KG1 (cell line): ENCODE measurements around the gene LIM2.

ENCODE experiments used
- DNase-seq: peaks from one replicate; lab custom pipeline; 2025; lab: John Stamatoyannopoulos, UW

The LIM2 gene

DNA sequence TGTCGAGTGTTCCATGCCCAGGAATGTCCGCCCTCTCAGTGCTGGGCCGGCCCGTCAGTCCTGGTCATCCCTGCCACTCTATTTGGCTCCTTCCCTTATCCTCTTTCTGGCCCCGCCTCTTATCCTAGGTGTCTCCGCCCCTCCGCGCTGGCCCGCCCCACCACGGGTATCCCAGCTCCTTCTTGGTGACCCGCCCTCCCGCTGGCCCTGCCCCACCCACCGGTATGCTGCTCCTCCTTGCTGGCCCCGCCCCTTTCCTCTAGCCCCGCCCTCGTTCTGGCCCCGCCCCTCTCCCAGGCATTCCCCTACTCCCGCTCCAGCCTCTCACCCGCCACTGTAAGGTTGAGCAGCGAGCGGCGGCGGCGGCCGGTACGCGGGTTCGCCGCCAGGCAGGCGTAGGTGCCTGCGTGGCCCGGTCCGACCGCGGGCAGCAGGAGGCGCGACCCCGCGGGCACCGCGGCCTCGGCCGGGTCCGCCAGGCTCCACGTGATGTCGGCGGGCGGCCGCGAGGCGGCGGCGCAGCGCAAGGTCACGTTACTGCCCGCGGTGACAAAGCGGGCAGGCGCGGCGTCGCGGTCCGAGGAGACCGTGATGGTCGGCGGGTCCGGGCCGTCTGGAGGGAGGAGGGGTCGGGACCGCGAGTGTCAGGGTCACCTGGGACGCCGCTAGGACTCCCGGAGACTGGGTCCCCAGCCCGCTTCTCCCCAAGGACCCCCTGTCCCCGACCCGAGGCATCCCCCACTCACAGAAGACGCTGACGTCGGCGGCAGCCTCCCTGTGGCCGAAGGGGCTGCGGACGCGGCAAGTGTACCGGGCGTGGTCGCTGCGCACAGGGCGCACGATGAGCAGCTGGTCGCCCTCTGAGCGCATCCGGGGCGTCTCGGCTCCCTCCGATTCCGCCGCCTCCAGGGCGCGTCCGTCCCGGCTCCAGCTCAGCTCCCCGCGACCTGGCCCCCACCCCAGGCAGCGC lies 47.8 kb downstream of the LIM2 start:
- DNase-seq, result peak; percentile 65

- DNase-seq, result no peak
Measured at GRCh38 chr19:51339313-51339686, 48.5 kb downstream of the LIM2 start.

- DNase-seq, result peak; percentile 88
Measured at GRCh38 chr19:51338563-51339312, 49.0 kb downstream of the LIM2 start.

- no peak for DNase-seq
Measured at GRCh38 chr19:51337861-51338562, 49.8 kb downstream of the LIM2 start.

- no peak for DNase-seq
Measured at GRCh38 chr19:51337141-51337860, 50.5 kb downstream of the LIM2 start.

GRCh38 chr19:51333836-51334460 lies 53.8 kb downstream of the LIM2 start:
- no peak for DNase-seq

GRCh38 chr19:51331716-51332115 lies 56.1 kb downstream of the LIM2 start:
- DNase-seq, result no peak

- no peak for DNase-seq
Measured at GRCh38 chr19:51331193-51331592, 56.6 kb downstream of the LIM2 start.

GRCh38 chr19:51330366-51330765 lies 57.4 kb downstream of the LIM2 start:
- no peak for DNase-seq
